Smooth muscle cell (in vitro differentiated cells): Measurements from ENCODE around the gene PDE1A. TPM values are rescaled to one million over a fixed set of nuclear protein-coding genes. Genes with fewer than 3 reads are reported as not detected.

ENCODE experiments used
- DNase-seq: peaks from one replicate; lab custom pipeline; 2025; ENCODE audit not compliant: unreplicated experiment; lab: John Stamatoyannopoulos, UW
- H2AFZ ChIP-seq: fragments of 200-600 bp; sonication (generic); 2 replicates; pipeline ENCODE4 v1.6.0; 2016; ENCODE audit warnings: antibody characterized with exemption, low read depth, mild to moderate bottlenecking
- H3F3A ChIP-seq: fragments of 200-600 bp; sonication (generic); 2 replicates; pipeline ENCODE4 v1.6.0; 2017; ENCODE audit warnings: antibody characterized with exemption, low read depth
- H3K27ac ChIP-seq: fragments of 200-600 bp; sonication (generic); 2 replicates; pipeline ENCODE4 v1.5.1; 2016; ENCODE audit warnings: low read depth, mild to moderate bottlenecking
- H3K27me3 ChIP-seq: fragments of 200-600 bp; sonication (generic); 2 replicates; pipeline ENCODE4 v1.6.1; 2016; ENCODE audit warnings: low read depth, mild to moderate bottlenecking
- H3K36me3 ChIP-seq: fragments of 200-600 bp; sonication (generic); 2 replicates; pipeline ENCODE4 v1.5.1; 2016; ENCODE audit warnings: low read depth
- H3K4me1 ChIP-seq: fragments of 200-600 bp; sonication (generic); 2 replicates; pipeline ENCODE4 v1.5.1; 2016; ENCODE audit warnings: low read depth
- H3K4me2 ChIP-seq: fragments of 200-600 bp; sonication (generic); 2 replicates; pipeline ENCODE4 v1.6.0; 2016; ENCODE audit warnings: mild to moderate bottlenecking
- H3K4me3 ChIP-seq: fragments of 200-600 bp; sonication (generic); 2 replicates; pipeline ENCODE4 v1.5.1; 2016; ENCODE audit warnings: mild to moderate bottlenecking
- H3K79me2 ChIP-seq: fragments of 200-600 bp; sonication (generic); 2 replicates; pipeline ENCODE4 v1.6.0; 2016; ENCODE audit warnings: low read depth, mild to moderate bottlenecking
- H3K9ac ChIP-seq: fragments of 200-600 bp; sonication (generic); 2 replicates; pipeline ENCODE4 v1.6.0; 2016; ENCODE audit warnings: low read depth
- H3K9me3 ChIP-seq: fragments of 200-600 bp; sonication (generic); replicated peaks from 2 replicates; pipeline ENCODE4 v1.5.1; 2016; ENCODE audit warnings: low read depth
- H4K20me1 ChIP-seq: fragments of 200-600 bp; sonication (generic); 2 replicates; pipeline ENCODE4 v1.6.0; 2016; ENCODE audit warnings: low read depth
- WGBS: methylation state at CpG from one replicate; pipeline ENCODE4 v1.1.7; 2016; ENCODE audit warnings: low lambda C conversion rate; 5-methylcytosine and 5-hydroxymethylcytosine counted together
- polyA plus RNA-seq: library from polyadenylated mRNA; unstranded; fragments of >200 nt; fragmentation: Nextera tagmentation; extraction: Ambion mirVana; gene quantifications from 2 replicates; pipeline ENCODE4 v1.2.1, GENCODE V29; 2016
- total RNA-seq: library from RNA; depleted of rRNA; stranded (reverse); fragments of >200 nt; gene quantifications from 2 replicates; pipeline ENCODE4 v1.2.3, GENCODE V29; 2014
- TF ChIP-seq, protein P1 (sequence below): fragments of 200-600 bp; sonication (generic); IDR thresholded peaks from 2 replicates; pipeline ENCODE4 v1.5.1; 2017; ENCODE audit warnings: borderline replicate concordance, mild to moderate bottlenecking, antibody characterized with exemption; ENCODE audit not compliant: insufficient read depth, poor library complexity, severe bottlenecking

PDE1A gene
- total and polyA plus RNA-seq, 2 experiments from 2014 or later = 0.58 to 0.96 TPM

DNA sequence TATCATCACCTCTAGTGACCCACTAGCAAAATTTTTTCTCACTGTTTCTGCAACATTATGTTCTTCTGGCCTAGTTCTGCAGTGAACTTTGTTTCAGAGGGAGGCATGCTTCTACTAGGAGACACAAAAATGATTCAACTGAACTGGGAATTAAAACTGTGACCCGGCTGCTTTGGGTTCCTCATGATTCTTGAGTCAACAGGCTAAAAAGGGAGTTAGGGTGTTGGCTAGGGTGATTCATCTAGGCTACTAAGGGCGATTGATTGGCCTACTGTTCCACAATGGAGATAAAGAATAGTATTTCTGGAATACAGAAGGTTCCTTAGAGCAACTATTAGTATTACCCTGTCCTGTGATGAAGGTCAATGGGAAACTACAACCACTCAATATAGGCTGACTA is 261.6 kb downstream of the PDE1A start:
- TF ChIP-seq, protein P1, sequence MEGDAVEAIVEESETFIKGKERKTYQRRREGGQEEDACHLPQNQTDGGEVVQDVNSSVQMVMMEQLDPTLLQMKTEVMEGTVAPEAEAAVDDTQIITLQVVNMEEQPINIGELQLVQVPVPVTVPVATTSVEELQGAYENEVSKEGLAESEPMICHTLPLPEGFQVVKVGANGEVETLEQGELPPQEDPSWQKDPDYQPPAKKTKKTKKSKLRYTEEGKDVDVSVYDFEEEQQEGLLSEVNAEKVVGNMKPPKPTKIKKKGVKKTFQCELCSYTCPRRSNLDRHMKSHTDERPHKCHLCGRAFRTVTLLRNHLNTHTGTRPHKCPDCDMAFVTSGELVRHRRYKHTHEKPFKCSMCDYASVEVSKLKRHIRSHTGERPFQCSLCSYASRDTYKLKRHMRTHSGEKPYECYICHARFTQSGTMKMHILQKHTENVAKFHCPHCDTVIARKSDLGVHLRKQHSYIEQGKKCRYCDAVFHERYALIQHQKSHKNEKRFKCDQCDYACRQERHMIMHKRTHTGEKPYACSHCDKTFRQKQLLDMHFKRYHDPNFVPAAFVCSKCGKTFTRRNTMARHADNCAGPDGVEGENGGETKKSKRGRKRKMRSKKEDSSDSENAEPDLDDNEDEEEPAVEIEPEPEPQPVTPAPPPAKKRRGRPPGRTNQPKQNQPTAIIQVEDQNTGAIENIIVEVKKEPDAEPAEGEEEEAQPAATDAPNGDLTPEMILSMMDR = no peak

DNA sequence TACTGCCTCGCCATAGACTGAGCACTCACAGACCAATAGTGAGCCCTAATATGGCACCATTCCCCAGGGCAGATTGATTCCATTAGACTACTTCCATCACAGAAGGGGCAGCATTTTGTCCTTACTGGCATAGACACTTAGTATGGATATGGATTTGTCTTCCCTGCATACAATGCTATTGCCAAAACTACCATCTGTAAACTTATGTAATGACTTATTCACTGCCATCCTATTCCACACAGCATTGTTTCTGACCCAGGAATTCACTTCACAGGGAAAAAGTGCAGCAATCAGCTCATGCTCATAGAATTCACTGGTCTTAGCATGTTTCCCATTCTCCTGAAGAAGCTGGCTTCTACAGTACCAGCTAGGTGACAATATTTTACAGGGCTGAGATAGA is 262.1 kb downstream of the PDE1A start:
- no peak overlapping the region for H3K4me2 ChIP-seq
- no peak overlapping the region for H3K4me3 ChIP-seq
- no peaks in the 10 kb centered on the region for H3K79me2 ChIP-seq
- no peaks in the 10 kb centered on the region for H3F3A ChIP-seq
- TF ChIP-seq, protein P1 = no peak
- H3K27ac ChIP-seq = no peak overlapping the region
- no peak overlapping the region for H3K9ac ChIP-seq
- H3K9me3 ChIP-seq = no peaks in the 10 kb centered on the region
- H3K36me3 ChIP-seq = no peaks in the 10 kb centered on the region
- WGBS = 71% methylated on average over 1 of the region's 1 CpG
- H3K27me3 ChIP-seq = no peaks in the 10 kb centered on the region
- no peaks in the 10 kb centered on the region for H3K4me1 ChIP-seq
- H2AFZ ChIP-seq = no peak overlapping the region
- no peak for DNase-seq
- H4K20me1 ChIP-seq = no peaks in the 10 kb centered on the region

More for the DNA sequence above, 261.6 kb downstream of the PDE1A start:
- no peaks in the 10 kb centered on the region for H4K20me1 ChIP-seq
- no peak overlapping the region for H3K9ac ChIP-seq
- no peaks in the 10 kb centered on the region for H3K4me1 ChIP-seq
- no peaks in the 10 kb centered on the region for H3K9me3 ChIP-seq
- no peak overlapping the region for H3K27ac ChIP-seq
- H3K79me2 ChIP-seq = no peaks in the 10 kb centered on the region
- no peak overlapping the region for H3K4me3 ChIP-seq
- no peaks in the 10 kb centered on the region for H3F3A ChIP-seq
- H2AFZ ChIP-seq = no peak overlapping the region
- no peak overlapping the region for H3K4me2 ChIP-seq
- H3K27me3 ChIP-seq = no peaks in the 10 kb centered on the region
- 90% methylated on average over 2 of the region's 2 CpGs for WGBS
- no peak for DNase-seq
- H3K36me3 ChIP-seq = no peaks in the 10 kb centered on the region

DNA sequence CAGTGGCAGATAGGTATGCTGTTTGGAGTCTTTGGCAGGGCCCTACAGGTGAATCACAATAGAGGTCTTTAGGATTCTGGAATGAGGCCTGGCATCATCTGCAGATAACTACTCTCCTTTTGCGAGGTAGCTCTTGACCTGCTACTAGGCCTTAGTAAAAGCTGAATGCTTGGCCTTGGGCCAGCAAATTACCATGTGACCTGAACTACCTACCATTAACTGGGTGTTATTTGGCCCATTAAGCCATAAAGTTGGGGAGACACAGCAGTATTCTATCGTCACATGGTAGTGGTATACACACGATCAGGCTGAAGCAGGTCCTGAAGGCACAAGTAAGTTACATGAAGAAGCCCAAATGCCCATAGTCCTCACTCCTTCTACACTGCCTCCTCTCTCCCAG is 263.0 kb downstream of the PDE1A start:
- no peak overlapping the region for H2AFZ ChIP-seq
- H3F3A ChIP-seq = no peaks in the 10 kb centered on the region
- no peaks in the 10 kb centered on the region for H3K9me3 ChIP-seq
- no peaks in the 10 kb centered on the region for H4K20me1 ChIP-seq
- no peaks in the 10 kb centered on the region for H3K36me3 ChIP-seq
- H3K4me3 ChIP-seq = no peak overlapping the region
- H3K4me2 ChIP-seq = no peak overlapping the region
- 81% methylated on average over 3 of the region's 3 CpGs for WGBS
- H3K79me2 ChIP-seq = no peaks in the 10 kb centered on the region
- no peak overlapping the region for H3K9ac ChIP-seq
- DNase-seq = no peak
- H3K27me3 ChIP-seq = no peaks in the 10 kb centered on the region
- H3K4me1 ChIP-seq = no peaks in the 10 kb centered on the region
- no peak overlapping the region for H3K27ac ChIP-seq
- TF ChIP-seq, protein P1 = no peak

DNA sequence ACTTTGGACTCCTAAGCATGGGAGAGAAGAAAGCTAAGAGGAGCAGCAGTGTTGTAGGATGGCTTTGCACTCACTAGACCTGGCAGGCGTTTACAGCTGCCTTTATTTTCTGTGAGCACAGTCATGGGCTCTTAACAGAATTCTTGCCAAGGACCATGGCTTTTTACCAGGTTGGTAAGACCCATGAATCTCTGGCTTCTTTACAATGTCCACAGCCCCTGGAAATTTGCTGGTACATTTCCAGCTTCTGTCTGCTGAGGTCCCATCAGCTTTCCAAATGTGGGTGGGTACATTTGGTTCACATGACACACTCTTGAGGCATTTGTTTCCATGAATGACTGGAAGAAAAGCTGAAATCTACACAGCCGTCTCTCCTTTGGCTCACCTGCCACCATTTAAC is 278.5 kb downstream of the PDE1A start:
- Histone ChIP-seq H3K27ac (no peak overlapping the region), H2AFZ (no peak overlapping the region), H3K4me2 (no peak overlapping the region), H3K36me3 (no peaks in the 10 kb centered on the region), H3K4me3 (no peak overlapping the region), H3K79me2 (no peaks in the 10 kb centered on the region), H3K9me3 (no peaks in the 10 kb centered on the region), H4K20me1 (no peaks in the 10 kb centered on the region), H3F3A (no peaks in the 10 kb centered on the region), H3K9ac (no peak overlapping the region), H3K4me1 (no peaks in the 10 kb centered on the region), H3K27me3 (no peaks in the 10 kb centered on the region)
- TF ChIP-seq, protein P1 = no peak
- DNase-seq = no peak
- 62% methylated on average over 2 of the region's 2 CpGs for WGBS
